SK-N-SH (cell line): ENCODE data around the gene GKN1.

Experiments used
- CTCF ChIP-seq: fragments of 200-600 bp; sonication (generic); IDR thresholded peaks from 2 replicates; pipeline ENCODE4 v1.6.1; 2017; ENCODE audit warnings: antibody characterized with exemption, mild to moderate bottlenecking, moderate library complexity
- EP300 ChIP-seq, 2 experiments: IDR thresholded peaks; 2 replicates each; pipeline versions ENCODE4 v1.4.0 to v1.6.1; 2012; ENCODE audit warnings: borderline replicate concordance in 1 of 2, low read depth in 1 of 2, low read length in 1 of 2
- EZH2phosphoT487 ChIP-seq: fragments of 200-600 bp; sonication (generic); IDR thresholded peaks from 2 replicates; pipeline ENCODE4 v1.6.1; 2017; ENCODE audit warnings: low read depth, mixed run types, mild to moderate bottlenecking, antibody characterized with exemption, moderate library complexity, borderline replicate concordance
- GATA2 ChIP-seq: sonication (generic); formaldehyde crosslinking; IDR thresholded peaks from 2 replicates; pipeline ENCODE4 v1.5.0; 2020; ENCODE audit warnings: mild to moderate bottlenecking, missing genetic modification reagents
- JUND ChIP-seq: IDR thresholded peaks from 2 replicates; pipeline ENCODE4 v1.4.0; 2012
- POLR2AphosphoS5 ChIP-seq: IDR thresholded peaks from 2 replicates; pipeline ENCODE4 v1.6.1; 2012; ENCODE audit warnings: low read depth, low read length
- REST ChIP-seq: IDR thresholded peaks from 2 replicates; pipeline ENCODE4 v1.6.1; 2012; ENCODE audit warnings: mild to moderate bottlenecking, low read depth, low read length, moderate library complexity
- TAF1 ChIP-seq: IDR thresholded peaks from 2 replicates; pipeline ENCODE4 v1.6.1; 2012; ENCODE audit warnings: low read depth, mild to moderate bottlenecking, low read length, moderate library complexity, borderline replicate concordance
- TCF12 ChIP-seq: IDR thresholded peaks from 2 replicates; pipeline ENCODE4 v1.4.0; 2012
- YY1 ChIP-seq: IDR thresholded peaks from 2 replicates; pipeline ENCODE4 v1.4.0; 2012; ENCODE audit warnings: low read depth, mild to moderate bottlenecking
- TF ChIP-seq, protein P1 (sequence below): IDR thresholded peaks from 2 replicates; pipeline ENCODE4 v1.4.0; 2012; ENCODE audit warnings: low read depth
- TF ChIP-seq, protein P2 (sequence below): IDR thresholded peaks from 2 replicates; pipeline ENCODE4; 2012
- TF ChIP-seq, protein P3 (sequence below): fragments of 150-350 bp; IDR thresholded peaks from 2 replicates; pipeline ENCODE4 v1.6.1; 2017; ENCODE audit warnings: antibody characterized with exemption, low read length, low read depth, borderline replicate concordance

GRCh38 chr2:68989035-68989434, 14.6 kb downstream of the GKN1 start:
- no peak for TF ChIP-seq CTCF
- TF ChIP-seq GATA2 (CRISPR knock-in tag) = no peak
- no peak for TF ChIP-seq EZH2phosphoT487
- TF ChIP-seq REST = no peak
- TF ChIP-seq, protein P1, sequence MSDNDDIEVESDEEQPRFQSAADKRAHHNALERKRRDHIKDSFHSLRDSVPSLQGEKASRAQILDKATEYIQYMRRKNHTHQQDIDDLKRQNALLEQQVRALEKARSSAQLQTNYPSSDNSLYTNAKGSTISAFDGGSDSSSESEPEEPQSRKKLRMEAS = no peak
- TF ChIP-seq POLR2AphosphoS5 = no peak
- no peak for TF ChIP-seq YY1
- no peak for TF ChIP-seq JUND
- TF ChIP-seq EP300 (IDR thresholded peaks at IDR 0.05; ENCODE audit: borderline replicate concordance in 1 of 2, low read depth in 1 of 2, low read length in 1 of 2) = no peak
- no peak for TF ChIP-seq TCF12
- TF ChIP-seq, protein P2, sequence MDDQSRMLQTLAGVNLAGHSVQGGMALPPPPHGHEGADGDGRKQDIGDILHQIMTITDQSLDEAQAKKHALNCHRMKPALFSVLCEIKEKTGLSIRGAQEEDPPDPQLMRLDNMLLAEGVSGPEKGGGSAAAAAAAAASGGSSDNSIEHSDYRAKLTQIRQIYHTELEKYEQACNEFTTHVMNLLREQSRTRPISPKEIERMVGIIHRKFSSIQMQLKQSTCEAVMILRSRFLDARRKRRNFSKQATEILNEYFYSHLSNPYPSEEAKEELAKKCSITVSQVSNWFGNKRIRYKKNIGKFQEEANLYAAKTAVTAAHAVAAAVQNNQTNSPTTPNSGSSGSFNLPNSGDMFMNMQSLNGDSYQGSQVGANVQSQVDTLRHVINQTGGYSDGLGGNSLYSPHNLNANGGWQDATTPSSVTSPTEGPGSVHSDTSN = no peak
- no peak for TF ChIP-seq TAF1
- TF ChIP-seq, protein P3, sequence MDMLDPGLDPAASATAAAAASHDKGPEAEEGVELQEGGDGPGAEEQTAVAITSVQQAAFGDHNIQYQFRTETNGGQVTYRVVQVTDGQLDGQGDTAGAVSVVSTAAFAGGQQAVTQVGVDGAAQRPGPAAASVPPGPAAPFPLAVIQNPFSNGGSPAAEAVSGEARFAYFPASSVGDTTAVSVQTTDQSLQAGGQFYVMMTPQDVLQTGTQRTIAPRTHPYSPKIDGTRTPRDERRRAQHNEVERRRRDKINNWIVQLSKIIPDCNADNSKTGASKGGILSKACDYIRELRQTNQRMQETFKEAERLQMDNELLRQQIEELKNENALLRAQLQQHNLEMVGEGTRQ = no peak
